HG03521 (cell line): Measurements from ENCODE around the gene ELAVL4.

ENCODE experiments used
- ATAC-seq: cut with Tn5 transposase; IDR thresholded peaks from one replicate; pipeline ENCODE4 v1.9.1; 2021; ENCODE audit warnings: mild to moderate bottlenecking, moderate library complexity; ENCODE audit not compliant: unreplicated experiment

The ELAVL4 gene

GRCh38 chr1:50177994-50178393, 69.3 kb downstream of the ELAVL4 start:
- ATAC-seq, result no peak

- no peak for ATAC-seq
Measured at GRCh38 chr1:50179639-50180038, 70.9 kb downstream of the ELAVL4 start.

DNA sequence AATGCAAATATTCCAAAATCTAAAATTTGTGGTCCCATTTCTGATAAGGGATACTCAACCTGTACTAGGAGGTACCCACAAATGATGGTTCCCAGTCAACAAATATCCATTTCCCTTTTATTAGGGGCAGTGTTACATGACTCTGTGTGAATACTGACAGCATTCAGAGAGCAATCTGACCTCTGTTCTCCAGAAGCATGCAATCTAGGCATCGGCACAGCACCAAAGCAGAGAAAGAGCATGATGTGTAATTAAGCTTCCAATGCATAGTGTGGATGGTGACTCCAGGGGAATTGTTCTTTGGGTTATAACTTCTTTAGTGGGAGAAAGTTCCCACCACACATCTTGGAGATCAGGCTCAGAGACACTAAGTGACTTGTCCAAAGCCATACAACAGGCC, 71.6 kb downstream of the ELAVL4 start:
- no peak for ATAC-seq

- no peak for ATAC-seq
Measured at GRCh38 chr1:50181027-50181663, 72.4 kb downstream of the ELAVL4 start.

GRCh38 chr1:50183378-50184133, 74.8 kb downstream of the ELAVL4 start:
- ATAC-seq, result no peak

- ATAC-seq, result no peak
Measured at GRCh38 chr1:50189369-50189768, 80.6 kb downstream of the ELAVL4 start.

- no peak for ATAC-seq
Measured at GRCh38 chr1:50193002-50193401, 84.3 kb downstream of the ELAVL4 start.

- no peak for ATAC-seq
Measured at GRCh38 chr1:50195205-50195604, 86.5 kb downstream of the ELAVL4 start.

DNA sequence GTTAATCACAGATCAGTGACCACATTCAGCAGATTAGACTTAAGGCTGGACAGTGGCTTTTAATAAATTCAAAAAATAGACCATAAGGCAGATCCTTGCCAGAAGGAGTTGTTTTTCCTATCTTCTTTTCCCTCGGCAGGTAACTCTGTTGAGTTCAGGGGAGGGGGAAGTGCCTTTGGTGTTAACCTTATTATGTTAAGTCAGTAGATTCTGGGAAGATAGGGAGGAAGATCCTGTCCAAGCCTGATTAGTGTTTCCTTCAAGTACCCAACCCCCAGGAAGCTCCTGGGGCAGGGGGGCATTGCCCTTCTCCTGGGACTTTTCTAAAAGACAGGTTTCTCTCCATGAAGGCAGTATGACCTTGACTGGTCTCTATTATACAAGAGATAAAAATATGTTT, 87.4 kb downstream of the ELAVL4 start:
- no peak for ATAC-seq

DNA sequence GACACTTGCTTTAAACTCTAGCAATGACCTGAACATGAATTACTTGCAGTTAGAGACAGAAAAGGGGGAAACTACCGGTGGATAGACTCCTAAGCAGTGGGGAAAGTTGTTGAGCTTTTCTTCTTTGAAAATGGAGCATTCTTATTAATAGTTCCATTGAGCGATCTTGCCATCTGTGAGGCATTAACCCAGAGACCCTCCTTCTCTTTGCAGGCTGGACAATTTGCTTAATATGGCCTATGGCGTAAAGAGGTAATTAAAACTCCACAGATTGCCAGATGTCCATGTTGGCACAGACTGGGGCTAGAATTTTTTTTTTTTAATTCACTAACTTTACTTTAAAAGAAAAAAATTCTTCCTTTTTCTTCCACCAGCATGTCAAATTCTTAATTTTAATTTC, 88.5 kb downstream of the ELAVL4 start:
- no peak for ATAC-seq

- ATAC-seq, result no peak
Measured at GRCh38 chr1:50208315-50208714, 99.6 kb downstream of the ELAVL4 start.

- no peak for ATAC-seq
Measured at GRCh38 chr1:50208756-50209155, 100.0 kb downstream of the ELAVL4 start.

GRCh38 chr1:50209749-50210148, 101.0 kb downstream of the ELAVL4 start:
- no peak for ATAC-seq

DNA sequence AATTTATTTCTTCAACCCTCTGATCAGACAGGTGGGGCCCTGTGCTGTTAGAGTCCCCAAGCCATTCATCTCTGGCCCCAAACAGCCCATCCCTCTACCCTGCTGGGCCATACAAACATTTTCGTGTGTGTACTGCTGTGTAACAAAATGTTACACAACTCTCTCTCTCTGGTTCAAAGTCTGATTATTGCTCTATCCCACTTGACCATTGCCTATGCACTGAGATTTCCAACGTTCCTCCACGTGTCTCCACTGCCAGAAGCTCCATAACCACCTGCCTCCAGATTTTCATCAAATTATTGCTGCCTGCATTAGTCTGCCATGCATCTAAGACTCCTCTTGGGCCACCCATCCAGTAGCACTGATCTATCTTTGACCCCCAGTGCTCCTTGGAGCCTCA, 104.8 kb downstream of the ELAVL4 start:
- ATAC-seq, result no peak

DNA sequence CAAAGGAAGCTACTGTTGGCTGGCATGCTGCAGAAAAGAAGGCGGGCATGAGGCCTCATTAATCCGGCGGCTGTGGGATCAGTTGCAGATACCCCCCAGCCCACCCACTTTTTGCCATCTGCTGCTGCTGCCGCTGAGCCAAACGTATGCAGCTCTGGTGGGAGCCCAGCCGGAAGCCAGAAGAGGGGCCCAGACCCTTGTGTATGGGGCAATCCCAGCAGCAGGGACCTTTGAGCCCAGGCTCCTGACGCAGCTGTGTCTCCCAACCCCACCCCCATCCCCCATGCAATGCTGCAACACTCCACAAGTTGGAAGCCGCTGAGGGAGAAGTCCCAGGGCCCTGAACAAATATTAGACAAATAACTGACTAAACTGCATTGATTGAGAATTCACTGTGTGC, 106.0 kb downstream of the ELAVL4 start:
- ATAC-seq, result no peak

DNA sequence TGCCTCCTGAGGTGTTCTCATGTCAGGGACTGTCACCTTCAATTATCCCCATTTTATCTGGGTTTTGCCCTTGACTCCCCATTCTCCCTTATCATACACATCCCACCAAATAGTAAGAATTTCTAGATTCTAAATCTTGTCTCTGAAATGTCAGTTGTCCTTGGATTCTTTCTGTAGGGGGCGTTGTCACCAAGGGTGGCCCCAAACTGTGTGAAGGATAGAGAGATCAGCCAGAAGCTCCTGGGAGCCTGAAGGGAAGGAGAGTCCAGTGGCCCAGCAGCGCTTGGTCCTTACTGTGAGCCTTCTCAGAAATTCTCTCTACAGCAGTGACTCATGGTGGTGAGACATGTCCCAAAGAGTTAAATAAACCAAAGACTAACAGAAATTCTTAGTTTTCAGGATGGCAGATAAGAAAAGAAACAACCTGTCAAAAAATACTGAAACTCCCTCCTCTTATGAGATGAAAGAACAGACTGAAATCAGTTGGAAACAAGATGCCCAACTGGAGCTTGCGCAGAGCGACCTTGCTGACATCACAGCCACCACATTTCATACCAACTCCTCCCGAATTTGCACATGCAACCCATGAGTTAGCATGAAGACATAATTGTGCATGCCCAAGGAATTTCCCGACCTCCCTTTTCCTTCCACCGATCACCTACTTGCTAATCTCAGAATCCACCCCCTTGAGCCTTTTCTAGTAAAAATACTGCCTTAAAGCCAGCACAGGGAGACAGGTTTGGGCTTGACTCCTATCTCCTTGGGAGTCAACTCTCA, 109.8 kb downstream of the ELAVL4 start:
- ATAC-seq, result no peak

- no peak for ATAC-seq
Measured at GRCh38 chr1:50228871-50229384, 120.2 kb downstream of the ELAVL4 start.

DNA sequence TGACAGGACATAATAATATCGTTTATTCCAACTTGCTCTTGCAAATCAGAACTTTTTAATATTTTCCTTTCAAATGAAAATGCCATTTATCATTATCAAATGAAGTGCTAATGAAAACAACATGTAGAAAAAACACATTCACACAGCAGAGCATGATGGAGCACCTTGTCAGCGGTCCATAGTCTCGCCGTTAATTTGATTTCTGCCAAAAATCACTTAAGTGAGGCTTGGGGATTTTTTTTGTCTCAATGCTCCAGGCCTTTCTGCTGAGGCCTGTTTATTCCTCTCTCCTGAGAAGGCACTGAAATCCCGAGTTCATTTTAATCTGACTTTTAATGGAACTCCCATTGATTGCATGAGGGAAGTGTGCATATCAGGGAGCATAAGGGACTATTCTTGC, 122.5 kb downstream of the ELAVL4 start:
- ATAC-seq, result no peak

GRCh38 chr1:50232336-50232735, 123.6 kb downstream of the ELAVL4 start:
- ATAC-seq, result no peak

- no peak for ATAC-seq
Measured at GRCh38 chr1:50236656-50237055, 127.9 kb downstream of the ELAVL4 start.

- ATAC-seq, result no peak
Measured at GRCh38 chr1:50237056-50237455, 128.3 kb downstream of the ELAVL4 start.

DNA sequence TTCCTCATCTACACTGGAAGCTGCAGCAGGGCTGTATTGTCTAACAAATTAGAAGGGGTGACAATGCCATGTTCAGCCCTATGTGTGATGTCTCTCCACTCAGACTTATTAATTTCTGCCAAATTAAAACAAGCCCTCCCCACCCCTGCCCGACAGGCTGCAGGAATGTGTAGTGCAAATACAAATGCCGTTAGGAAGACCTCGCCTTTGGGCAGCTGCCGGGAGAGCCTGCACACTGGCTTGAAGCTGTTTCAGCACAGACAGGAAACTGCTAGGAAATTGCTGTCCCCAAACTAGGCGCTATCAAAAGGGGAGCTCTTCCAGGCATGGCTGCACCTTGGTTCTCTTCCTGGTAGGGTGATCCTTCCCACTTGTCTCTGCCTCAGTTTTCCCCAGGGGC, 135.2 kb downstream of the ELAVL4 start:
- ATAC-seq, result no peak
